ENCODE measurements around the gene TNFRSF1A. TPM values are rescaled to one million over a fixed set of nuclear protein-coding genes. Genes with fewer than 3 reads are reported as not detected.

The TNFRSF1A gene
- total and polyA plus RNA-seq, 2 of the 13 experiments (the other 11 are each of a cell fraction or from before 2014, with no cell fraction given) = 41.5 to 61.2 TPM

DNA sequence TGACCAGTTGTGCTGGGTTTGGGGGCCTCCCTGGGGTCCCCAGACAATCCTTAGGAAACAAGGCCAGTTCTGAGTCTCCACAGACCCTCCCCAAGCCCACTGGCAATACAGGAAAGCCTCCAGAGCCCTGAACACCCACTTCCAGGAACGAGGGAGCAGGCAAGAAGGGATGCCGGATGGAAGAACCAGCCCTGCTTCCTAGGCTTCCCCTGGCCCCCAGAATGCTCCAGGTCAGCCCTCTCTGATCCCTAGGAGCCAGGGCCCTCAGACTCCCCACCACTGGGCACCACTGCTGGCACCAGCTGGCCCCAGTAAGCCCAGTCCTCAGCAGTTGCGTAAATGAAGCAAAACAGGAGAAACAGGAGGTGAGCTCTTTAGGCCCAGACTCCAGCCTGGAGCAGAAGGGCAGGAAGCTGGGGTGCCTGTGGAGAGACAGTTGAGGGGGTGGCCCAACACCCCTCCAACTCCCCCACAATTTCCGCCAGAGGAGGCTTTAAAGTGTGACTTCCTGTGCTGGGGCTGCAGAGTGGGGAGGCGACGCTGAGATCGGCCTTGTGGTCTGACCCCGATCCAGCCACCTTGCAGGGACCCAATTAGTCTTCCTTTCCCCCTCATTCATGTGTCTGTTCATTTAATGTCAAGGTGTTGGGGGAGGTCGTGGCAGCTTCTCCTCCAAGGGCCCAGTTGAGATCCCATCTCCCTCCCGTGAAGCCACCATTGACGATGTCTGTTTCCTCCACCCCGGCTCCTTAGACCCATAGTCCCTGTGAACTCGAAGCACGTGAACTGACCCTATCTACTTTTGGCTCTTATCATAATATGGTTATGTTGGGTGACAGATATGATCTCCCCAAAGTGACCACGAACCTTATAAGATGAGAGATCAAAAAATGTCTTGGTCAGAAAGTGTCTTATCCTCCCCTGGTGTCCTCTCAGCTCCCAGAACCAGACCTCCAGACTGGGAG lies 4.7 kb downstream of the TNFRSF1A start (continued):
- TF ChIP-seq, protein P1, sequence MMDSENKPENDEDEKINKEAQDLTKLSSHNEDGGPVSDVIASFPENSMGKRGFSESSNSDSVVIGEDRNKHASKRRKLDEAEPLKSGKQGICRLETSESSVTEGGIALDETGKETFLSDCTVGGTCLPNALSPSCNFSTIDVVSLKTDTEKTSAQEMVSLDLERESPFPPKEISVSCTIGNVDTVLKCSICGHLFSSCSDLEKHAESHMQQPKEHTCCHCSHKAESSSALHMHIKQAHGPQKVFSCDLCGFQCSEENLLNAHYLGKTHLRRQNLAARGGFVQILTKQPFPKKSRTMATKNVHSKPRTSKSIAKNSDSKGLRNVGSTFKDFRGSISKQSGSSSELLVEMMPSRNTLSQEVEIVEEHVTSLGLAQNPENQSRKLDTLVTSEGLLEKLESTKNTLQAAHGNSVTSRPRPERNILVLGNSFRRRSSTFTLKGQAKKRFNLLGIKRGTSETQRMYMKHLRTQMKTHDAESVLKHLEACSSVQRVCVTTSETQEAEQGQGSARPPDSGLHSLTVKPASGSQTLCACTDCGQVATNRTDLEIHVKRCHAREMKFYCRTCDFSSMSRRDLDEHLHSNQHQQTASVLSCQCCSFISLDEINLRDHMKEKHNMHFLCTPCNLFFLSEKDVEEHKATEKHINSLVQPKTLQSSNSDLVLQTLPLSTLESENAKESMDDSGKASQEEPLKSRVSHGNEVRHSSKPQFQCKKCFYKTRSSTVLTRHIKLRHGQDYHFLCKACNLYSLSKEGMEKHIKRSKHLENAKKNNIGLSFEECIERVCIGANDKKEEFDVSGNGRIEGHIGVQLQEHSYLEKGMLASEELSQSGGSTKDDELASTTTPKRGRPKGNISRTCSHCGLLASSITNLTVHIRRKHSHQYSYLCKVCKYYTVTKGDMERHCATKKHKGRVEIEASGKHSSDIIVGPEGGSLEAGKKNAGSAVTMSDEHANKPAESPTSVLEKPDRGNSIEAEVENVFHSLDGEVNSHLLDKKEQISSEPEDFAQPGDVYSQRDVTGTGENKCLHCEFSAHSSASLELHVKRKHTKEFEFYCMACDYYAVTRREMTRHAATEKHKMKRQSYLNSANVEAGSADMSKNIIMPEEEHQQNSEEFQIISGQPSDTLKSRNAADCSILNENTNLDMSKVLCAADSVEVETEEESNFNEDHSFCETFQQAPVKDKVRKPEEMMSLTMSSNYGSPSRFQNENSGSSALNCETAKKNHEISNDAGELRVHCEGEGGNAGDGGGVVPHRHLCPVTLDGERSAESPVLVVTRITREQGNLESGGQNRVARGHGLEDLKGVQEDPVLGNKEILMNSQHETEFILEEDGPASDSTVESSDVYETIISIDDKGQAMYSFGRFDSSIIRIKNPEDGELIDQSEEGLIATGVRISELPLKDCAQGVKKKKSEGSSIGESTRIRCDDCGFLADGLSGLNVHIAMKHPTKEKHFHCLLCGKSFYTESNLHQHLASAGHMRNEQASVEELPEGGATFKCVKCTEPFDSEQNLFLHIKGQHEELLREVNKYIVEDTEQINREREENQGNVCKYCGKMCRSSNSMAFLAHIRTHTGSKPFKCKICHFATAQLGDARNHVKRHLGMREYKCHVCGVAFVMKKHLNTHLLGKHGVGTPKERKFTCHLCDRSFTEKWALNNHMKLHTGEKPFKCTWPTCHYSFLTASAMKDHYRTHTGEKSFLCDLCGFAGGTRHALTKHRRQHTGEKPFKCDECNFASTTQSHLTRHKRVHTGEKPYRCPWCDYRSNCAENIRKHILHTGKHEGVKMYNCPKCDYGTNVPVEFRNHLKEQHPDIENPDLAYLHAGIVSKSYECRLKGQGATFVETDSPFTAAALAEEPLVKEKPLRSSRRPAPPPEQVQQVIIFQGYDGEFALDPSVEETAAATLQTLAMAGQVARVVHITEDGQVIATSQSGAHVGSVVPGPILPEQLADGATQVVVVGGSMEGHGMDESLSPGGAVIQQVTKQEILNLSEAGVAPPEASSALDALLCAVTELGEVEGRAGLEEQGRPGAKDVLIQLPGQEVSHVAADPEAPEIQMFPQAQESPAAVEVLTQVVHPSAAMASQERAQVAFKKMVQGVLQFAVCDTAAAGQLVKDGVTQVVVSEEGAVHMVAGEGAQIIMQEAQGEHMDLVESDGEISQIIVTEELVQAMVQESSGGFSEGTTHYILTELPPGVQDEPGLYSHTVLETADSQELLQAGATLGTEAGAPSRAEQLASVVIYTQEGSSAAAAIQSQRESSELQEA (CRISPR knock-in tag; IDR thresholded peaks at IDR 0.05; ENCODE audit: not compliant biosample characterization) = peak; percentile 70
- TF ChIP-seq AKAP8 (CRISPR knock-in tag; IDR thresholded peaks at IDR 0.05) = 0 out of 2 replicates have a peak, but pooled peaks have one; percentile 21
- TF ChIP-seq KDM2A (CRISPR knock-in tag; IDR thresholded peaks at IDR 0.05; ENCODE audit: borderline replicate concordance, low read depth) = no peak
- no peak for TF ChIP-seq ZNF232 (CRISPR knock-in tag; IDR thresholded peaks at IDR 0.05; ENCODE audit: borderline replicate concordance)
- TF ChIP-seq FOXK1 (CRISPR knock-in tag; IDR thresholded peaks at IDR 0.05; ENCODE audit: borderline replicate concordance, low read depth) = no peak; the same call in 1 of the 2 replicates
- no peak for TF ChIP-seq GABPA (IDR thresholded peaks at IDR 0.05; ENCODE audit: low read depth, low read length)
- TF ChIP-seq GABPA (CRISPR knock-in tag; IDR thresholded peaks at IDR 0.05; ENCODE audit: low read depth) = 0 out of 2 replicates have a peak, but pooled peaks have one; percentile 40
- TF ChIP-seq CEBPB (IDR thresholded peaks at IDR 0.05; ENCODE audit: borderline replicate concordance, low read depth, low read length) = peak; percentile 54; the same call in 1 of the 2 replicates
- TF ChIP-seq KLF16 (CRISPR knock-in tag; IDR thresholded peaks at IDR 0.05) = peak in 1 of 2 experiments; percentile 34; a peak in 1 of 4 replicates
- TF ChIP-seq ZSCAN21 (CRISPR knock-in tag; IDR thresholded peaks at IDR 0.05; ENCODE audit: borderline replicate concordance) = peak; percentile 15; the same call in 1 of the 2 replicates
- TF ChIP-seq, protein P2, sequence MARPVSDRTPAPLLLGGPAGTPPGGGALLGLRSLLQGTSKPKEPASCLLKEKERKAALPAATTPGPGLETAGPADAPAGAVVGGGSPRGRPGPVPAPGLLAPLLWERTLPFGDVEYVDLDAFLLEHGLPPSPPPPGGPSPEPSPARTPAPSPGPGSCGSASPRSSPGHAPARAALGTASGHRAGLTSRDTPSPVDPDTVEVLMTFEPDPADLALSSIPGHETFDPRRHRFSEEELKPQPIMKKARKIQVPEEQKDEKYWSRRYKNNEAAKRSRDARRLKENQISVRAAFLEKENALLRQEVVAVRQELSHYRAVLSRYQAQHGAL (CRISPR knock-in tag; IDR thresholded peaks at IDR 0.05; ENCODE audit: not compliant biosample characterization) = no peak
- TF ChIP-seq PAWR (CRISPR knock-in tag; IDR thresholded peaks at IDR 0.05; ENCODE audit: borderline replicate concordance) = no peak
- peak; percentile 65 for TF ChIP-seq ZNF883 (CRISPR knock-in tag; IDR thresholded peaks at IDR 0.05; ENCODE audit: not compliant biosample characterization)
- no peak for TF ChIP-seq FOSL1 (CRISPR knock-in tag; IDR thresholded peaks at IDR 0.05; ENCODE audit: borderline replicate concordance)
- TF ChIP-seq ZNF350 (CRISPR knock-in tag; IDR thresholded peaks at IDR 0.05; ENCODE audit: borderline replicate concordance, low read depth) = no peak
- TF ChIP-seq BHLHE40 (IDR thresholded peaks at IDR 0.05; ENCODE audit: low read length) = no peak
- TF ChIP-seq ZNF143 (CRISPR knock-in tag; IDR thresholded peaks at IDR 0.05) = no peak
